OCI-LY7 (cell line): ENCODE measurements around the gene PMP22. TPM values are rescaled to one million over a fixed set of nuclear protein-coding genes. Genes with fewer than 3 reads are reported as not detected.

Source experiments
- BruUV-seq: library from RNA; stranded (reverse); fragments of 400-500 nt; replicated peaks from 2 replicates; lab custom pipeline; 2021; lab: Mats Ljungman, UMichigan
- CTCF ChIA-PET: fragments of 300-600 bp; sonication (Branson Sonifier 250); formaldehyde crosslinking; loops from one replicate; lab custom pipeline; 2022; ENCODE audit warnings: antibody characterized with exemption; ENCODE audit not compliant: unreplicated experiment; lab: Charles Lee
- POLR2A ChIA-PET: fragments of 300-600 bp; sonication (Branson Sonifier 250); formaldehyde crosslinking; loops from one replicate; lab custom pipeline; 2022; ENCODE audit warnings: antibody characterized with exemption; lab: Charles Lee
- DNase-seq: peaks from one replicate; pipeline ENCODE4 v3.0.0-alpha.2; 2015; ENCODE audit warnings: low spot score
- H2AFZ ChIP-seq: fragments of 200-600 bp; sonication (generic), shearing (Covaris generic); 2 replicates; pipeline ENCODE4 v1.6.1; 2014; ENCODE audit warnings: mild to moderate bottlenecking, antibody characterized with exemption, low read length, moderate library complexity
- H3K27ac ChIP-seq: fragments of 200-600 bp; sonication (generic); 2 replicates; pipeline ENCODE4 v1.5.1; 2014; ENCODE audit warnings: mixed run types, low read depth, mild to moderate bottlenecking, moderate library complexity, low read length, inconsistent platforms; ENCODE audit not compliant: poor library complexity, severe bottlenecking
- H3K36me3 ChIP-seq: fragments of 200-600 bp; sonication (generic); 2 replicates; pipeline ENCODE4 v1.6.1; 2014; ENCODE audit warnings: mild to moderate bottlenecking, antibody characterized with exemption, low read length, moderate library complexity, mixed read lengths; ENCODE audit not compliant: insufficient read depth
- H3K4me1 ChIP-seq: fragments of 200-600 bp; sonication (generic); 2 replicates; pipeline ENCODE4 v1.5.1; 2014; ENCODE audit warnings: mild to moderate bottlenecking, low read length; ENCODE audit not compliant: insufficient read depth, poor library complexity, severe bottlenecking
- H3K4me2 ChIP-seq: fragments of 200-600 bp; sonication (generic); 2 replicates; pipeline ENCODE4 v1.6.1; 2014; ENCODE audit warnings: mild to moderate bottlenecking, low read length
- H3K4me3 ChIP-seq: fragments of 200-600 bp; sonication (generic); 2 replicates; pipeline ENCODE4 v1.5.1; 2014; ENCODE audit warnings: mild to moderate bottlenecking, low read depth, low read length; ENCODE audit not compliant: poor library complexity, severe bottlenecking
- H3K79me2 ChIP-seq: fragments of 200-600 bp; sonication (generic); 2 replicates; pipeline ENCODE4 v1.6.1; 2016; ENCODE audit warnings: low read depth, mild to moderate bottlenecking, low read length, moderate library complexity, mixed read lengths; ENCODE audit not compliant: insufficient read depth
- H3K9me2 ChIP-seq: fragments of 200-600 bp; sonication (generic); 2 replicates; pipeline ENCODE4 v1.6.1; 2016; ENCODE audit warnings: mild to moderate bottlenecking, low read length, mixed read lengths; ENCODE audit not compliant: insufficient read depth
- H3K9me3 ChIP-seq: fragments of 200-600 bp; sonication (generic); 2 replicates; pipeline ENCODE4 v1.6.1; 2014; ENCODE audit warnings: mild to moderate bottlenecking, mixed run types, low read length, mixed read lengths
- H4K20me1 ChIP-seq: fragments of 200-600 bp; sonication (generic); 2 replicates; pipeline ENCODE4 v1.6.1; 2014; ENCODE audit warnings: mild to moderate bottlenecking, antibody characterized with exemption, low read length, moderate library complexity, mixed read lengths; ENCODE audit not compliant: insufficient read depth
- EZH2phosphoT487 ChIP-seq: fragments of 200-600 bp; sonication (generic); IDR thresholded peaks from 2 replicates; pipeline ENCODE4 v1.6.1; 2018; ENCODE audit warnings: low read depth, borderline replicate concordance, mild to moderate bottlenecking, mixed run types, antibody characterized with exemption, low read length, moderate library complexity, mixed read lengths
- intact Hi-C: fragments of 100-400 bp; cut with micrococcal nuclease; formaldehyde crosslinking; loops from one replicate; pipeline ENCODE4 v1.10.0; 2022; ENCODE audit not compliant: unreplicated experiment
- total RNA-seq, 2 experiments: library from RNA; depleted of rRNA in 1 of 2; stranded (reverse); fragments of >200 nt in 1 of 2; shearing (Covaris generic) in 1 of 2; gene quantifications; 2 replicates each; pipeline ENCODE4 v1.2.3, GENCODE V29; 2014 to 2022
- TF ChIP-seq, protein P1 (sequence below): fragments of 200-600 bp; sonication (generic); conservative IDR thresholded peaks from 2 replicates; pipeline ENCODE4 v1.5.1; 2014; ENCODE audit warnings: mild to moderate bottlenecking, antibody characterized with exemption, low read length, moderate library complexity, mixed read lengths

The PMP22 gene
- total RNA-seq, 2 experiments from 2014 or later: not detected

DNA sequence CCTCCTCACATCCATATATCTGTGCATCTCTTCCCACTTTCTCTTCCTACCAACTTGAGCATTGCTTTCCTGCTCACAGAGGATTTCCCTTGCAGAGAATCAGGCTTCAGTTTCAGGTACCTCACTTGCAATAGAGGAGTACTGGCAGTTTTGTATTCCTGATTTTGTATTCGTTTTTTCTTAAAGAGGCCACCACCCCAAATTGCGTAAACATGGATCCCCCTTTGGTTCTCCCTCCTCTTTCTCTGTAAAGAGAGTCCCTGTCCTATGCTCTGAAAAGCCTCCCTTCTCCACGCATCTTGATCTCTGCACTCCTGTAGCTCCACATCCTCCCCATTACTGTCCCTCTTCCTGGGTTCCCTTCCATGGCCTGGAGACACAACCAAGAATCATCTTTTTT, 44.1 kb upstream of the PMP22 start:
- intact Hi-C loops: no loop called here
- Histone ChIP-seq H3K9me3 (no peaks in the 10 kb centered on the region), H3K4me3 (no peak overlapping the region), H3K9me2 (no peaks in the 10 kb centered on the region), H3K79me2 (no peaks in the 10 kb centered on the region), H3K4me1 (no peaks in the 10 kb centered on the region), H3K4me2 (no peak overlapping the region), H2AFZ (no peak overlapping the region), H3K27ac (no peak overlapping the region), H3K36me3 (no peaks in the 10 kb centered on the region), H4K20me1 (no peaks in the 10 kb centered on the region)
- no peak for DNase-seq
- BruUV-seq: no TSS peak
- CTCF ChIA-PET: no interaction called here
- POLR2A ChIA-PET: no interaction called here
- TF ChIP-seq, protein P1, sequence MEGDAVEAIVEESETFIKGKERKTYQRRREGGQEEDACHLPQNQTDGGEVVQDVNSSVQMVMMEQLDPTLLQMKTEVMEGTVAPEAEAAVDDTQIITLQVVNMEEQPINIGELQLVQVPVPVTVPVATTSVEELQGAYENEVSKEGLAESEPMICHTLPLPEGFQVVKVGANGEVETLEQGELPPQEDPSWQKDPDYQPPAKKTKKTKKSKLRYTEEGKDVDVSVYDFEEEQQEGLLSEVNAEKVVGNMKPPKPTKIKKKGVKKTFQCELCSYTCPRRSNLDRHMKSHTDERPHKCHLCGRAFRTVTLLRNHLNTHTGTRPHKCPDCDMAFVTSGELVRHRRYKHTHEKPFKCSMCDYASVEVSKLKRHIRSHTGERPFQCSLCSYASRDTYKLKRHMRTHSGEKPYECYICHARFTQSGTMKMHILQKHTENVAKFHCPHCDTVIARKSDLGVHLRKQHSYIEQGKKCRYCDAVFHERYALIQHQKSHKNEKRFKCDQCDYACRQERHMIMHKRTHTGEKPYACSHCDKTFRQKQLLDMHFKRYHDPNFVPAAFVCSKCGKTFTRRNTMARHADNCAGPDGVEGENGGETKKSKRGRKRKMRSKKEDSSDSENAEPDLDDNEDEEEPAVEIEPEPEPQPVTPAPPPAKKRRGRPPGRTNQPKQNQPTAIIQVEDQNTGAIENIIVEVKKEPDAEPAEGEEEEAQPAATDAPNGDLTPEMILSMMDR: no peak
- no peak for TF ChIP-seq EZH2phosphoT487

DNA sequence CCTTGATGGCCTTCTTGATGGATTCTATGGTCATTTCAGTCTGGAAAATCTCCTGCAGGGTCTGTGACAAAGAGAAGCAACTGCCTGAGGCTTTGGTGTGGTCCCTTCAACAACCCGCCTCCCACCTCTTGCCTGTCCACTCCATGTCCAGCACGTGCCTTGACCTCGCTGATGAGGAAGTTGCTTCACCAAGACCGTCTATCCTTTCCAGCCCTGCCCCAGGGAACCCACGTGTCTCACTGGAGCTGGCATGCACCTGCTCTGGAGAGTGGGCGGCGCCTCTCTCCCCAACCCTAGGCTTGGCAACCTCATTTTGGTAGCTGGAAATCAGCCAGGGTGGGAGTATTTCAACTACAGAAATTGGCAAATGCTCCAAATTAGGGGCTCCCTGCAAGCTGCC, 43.6 kb upstream of the PMP22 start:
- Histone ChIP-seq H2AFZ (no peak overlapping the region), H3K9me2 (no peaks in the 10 kb centered on the region), H4K20me1 (no peaks in the 10 kb centered on the region), H3K79me2 (no peaks in the 10 kb centered on the region), H3K27ac (no peak overlapping the region), H3K9me3 (no peaks in the 10 kb centered on the region), H3K4me2 (no peak overlapping the region), H3K4me1 (no peaks in the 10 kb centered on the region), H3K4me3 (no peak overlapping the region), H3K36me3 (no peaks in the 10 kb centered on the region)
- intact Hi-C loops: no loop called here
- TF ChIP-seq, protein P1: no peak
- TF ChIP-seq EZH2phosphoT487: no peak
- POLR2A ChIA-PET: no interaction called here
- no TSS peak for BruUV-seq
- CTCF ChIA-PET: no interaction called here
- no peak for DNase-seq

DNA sequence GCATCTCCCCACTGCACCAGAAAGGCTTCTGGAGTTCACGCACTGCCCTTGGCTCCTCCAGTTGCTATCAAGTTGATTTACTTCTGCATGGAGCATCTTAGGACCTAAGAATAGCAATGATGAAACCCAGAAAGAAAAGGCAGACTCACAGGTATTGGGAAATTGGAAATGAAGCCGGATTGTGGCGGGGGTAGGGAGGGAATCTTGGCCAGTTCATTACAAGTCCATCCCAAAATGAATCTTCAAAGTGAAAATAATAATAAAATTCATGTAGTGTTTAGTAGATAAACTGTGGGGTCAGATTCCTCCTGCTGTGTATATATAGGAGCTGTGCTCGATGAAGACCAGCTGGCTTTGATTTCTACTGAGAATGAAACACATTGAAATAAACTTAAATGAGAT, 42.6 kb upstream of the PMP22 start:
- Histone ChIP-seq H3K9me2 (no peaks in the 10 kb centered on the region), H3K36me3 (no peaks in the 10 kb centered on the region), H3K4me2 (no peak overlapping the region), H3K4me3 (no peak overlapping the region), H3K27ac (no peak overlapping the region), H3K4me1 (no peaks in the 10 kb centered on the region), H2AFZ (no peak overlapping the region), H3K79me2 (no peaks in the 10 kb centered on the region), H4K20me1 (no peaks in the 10 kb centered on the region), H3K9me3 (no peaks in the 10 kb centered on the region)
- ChIA-PET CTCF (no interaction called here), POLR2A (no interaction called here)
- no peak for TF ChIP-seq EZH2phosphoT487
- TF ChIP-seq, protein P1: no peak
- no peak for DNase-seq
- no TSS peak for BruUV-seq
- intact Hi-C loops: no loop called here
